ENCODE results near the gene BTN2A1.

- TF ChIP-seq EZH2 (IDR thresholded peaks at IDR 0.05) (no peak), POLR2AphosphoS5 (IDR thresholded peaks at IDR 0.05; ENCODE audit: borderline replicate concordance, low read depth, low read length) (no peak), FOXP2 (optimal IDR thresholded peaks at IDR 0.05; ENCODE audit: control extremely low read depth, extremely low read length, insufficient read depth) (no peak)
These were observed 25.0 kb upstream of the BTN2A1 start for GRCh38 chr6:26432627-26433201.
